Activated CD4-positive, alpha-beta T cell treated with anti-CD3 and anti-CD28 coated beads for 24 hours (primary cell): ENCODE data around the gene TBCK.
"Not testable (repeated sequence)": the region's sequence is repeated elsewhere in the genome, so short reads cannot be mapped to it uniquely, and the experiment has no call there.

Experiments used
- DNase-seq, 2 donors: peaks; one replicate each; pipeline ENCODE4 v3.0.0-alpha.2; 2020; ENCODE audit warnings: low read depth in 2 of 2

The TBCK gene

GRCh38 chr4:106119949-106120555 is 196.0 kb downstream of the TBCK start:
- not testable (repeated sequence) for DNase-seq

GRCh38 chr4:106116025-106116424 is 200.0 kb downstream of the TBCK start:
- no peak for DNase-seq

- DNase-seq = no peak
Observed at GRCh38 chr4:106114270-106114669, 201.7 kb downstream of the TBCK start.

- not testable (repeated sequence) for DNase-seq
Observed at GRCh38 chr4:106111778-106112469, 204.1 kb downstream of the TBCK start.

- no peak for DNase-seq
Observed at GRCh38 chr4:106109929-106110328, 206.1 kb downstream of the TBCK start.

- no peak for DNase-seq
Observed at GRCh38 chr4:106105697-106106096, 210.3 kb downstream of the TBCK start.

- DNase-seq = no peak
Observed at GRCh38 chr4:106104276-106104675, 211.7 kb downstream of the TBCK start.

- DNase-seq = no peak
Observed at GRCh38 chr4:106096454-106096853, 219.6 kb downstream of the TBCK start.

GRCh38 chr4:106095408-106095807 is 220.6 kb downstream of the TBCK start:
- no peak for DNase-seq

- no peak for DNase-seq
Observed at GRCh38 chr4:106092361-106093040, 223.5 kb downstream of the TBCK start.

- no peak for DNase-seq
Observed at GRCh38 chr4:106090826-106091225, 225.2 kb downstream of the TBCK start.

GRCh38 chr4:106083065-106083464 is 232.9 kb downstream of the TBCK start:
- DNase-seq = no peak

GRCh38 chr4:106080376-106080775 is 235.6 kb downstream of the TBCK start:
- DNase-seq = no peak

- DNase-seq = no peak
Observed at GRCh38 chr4:106079616-106080015, 236.4 kb downstream of the TBCK start.

- DNase-seq = no peak
Observed at GRCh38 chr4:106065018-106065417, 251.0 kb downstream of the TBCK start.

- DNase-seq = no peak
Observed at GRCh38 chr4:106063009-106063408, 253.0 kb downstream of the TBCK start.

- DNase-seq = no peak
Observed at GRCh38 chr4:106062452-106062875, 253.5 kb downstream of the TBCK start.

GRCh38 chr4:106058921-106059320 is 257.1 kb downstream of the TBCK start:
- no peak for DNase-seq

- DNase-seq = no peak
Observed at GRCh38 chr4:106056914-106057313, 259.1 kb downstream of the TBCK start.

GRCh38 chr4:106051514-106051913 is 264.5 kb downstream of the TBCK start:
- DNase-seq = no peak

GRCh38 chr4:106049490-106049889 is 266.5 kb downstream of the TBCK start:
- DNase-seq = no peak

GRCh38 chr4:106048250-106048971 is 267.6 kb downstream of the TBCK start:
- no peak for DNase-seq
